Stomach (tissue), 9 donors: ENCODE results near the gene COL5A1. TPM values are rescaled to one million over a fixed set of nuclear protein-coding genes. Genes with fewer than 3 reads are reported as not detected.

Experiments
- DNase-seq, 2 donors: peaks; one replicate each; pipeline versions ENCODE4 v3.0.0 to v3.0.0-alpha.2; 2013 to 2019
- H3K27ac ChIP-seq, 5 donors: fragments of 200-600 bp in 4 of 5; sonication (generic) in 4 of 5; one replicate each; pipeline ENCODE4 v1.5.1; 2013 to 2019; ENCODE audit warnings: mild to moderate bottlenecking in 1 of 5, moderate library complexity in 1 of 5
- H3K27me3 ChIP-seq, 3 donors: fragments of 200-600 bp; sonication (generic); one replicate each; pipeline ENCODE4 v1.5.1; 2017 to 2019; ENCODE audit warnings: mixed run types in 1 of 3
- H3K36me3 ChIP-seq, 4 donors: fragments of 200-600 bp; sonication (generic); 1 replicate in 3 of 4; 2 replicates in 1 of 4; pipeline ENCODE4 v1.5.1; 2016 to 2019
- H3K4me1 ChIP-seq, 4 donors: fragments of 200-600 bp; sonication (generic); one replicate each; pipeline ENCODE4 v1.5.1; 2016 to 2019
- H3K4me3 ChIP-seq, 4 donors: fragments of 200-600 bp; sonication (generic) in 3 of 4; one replicate each; pipeline ENCODE4 v1.5.1; 2016 to 2019; ENCODE audit warnings: mild to moderate bottlenecking in 1 of 4
- H3K9me3 ChIP-seq, 4 donors: fragments of 200-600 bp; sonication (generic); one replicate each; pipeline ENCODE4 v1.5.1; 2016 to 2019
- EP300 ChIP-seq: sonication (generic); formaldehyde crosslinking; IDR thresholded peaks from one replicate; pipeline ENCODE4 v1.6.1; 2017; ENCODE audit warnings: antibody characterized with exemption
- POLR2A ChIP-seq, 4 donors: fragments of 450-650 bp; IDR thresholded peaks; one replicate each; pipeline ENCODE4 v1.6.1; 2016; ENCODE audit warnings: antibody characterized with exemption in 4 of 4, control low read depth in 2 of 4, mild to moderate bottlenecking in 1 of 4, moderate library complexity in 1 of 4
- POLR2AphosphoS5 ChIP-seq, 3 donors: sonication (generic); formaldehyde crosslinking; IDR thresholded peaks; one replicate each; pipeline ENCODE4 v1.6.1; 2016; ENCODE audit warnings: antibody characterized with exemption in 3 of 3
- WGBS, 5 donors: extraction: QIAGEN DNeasy Blood & Tissue Kit in 3 of 5; methylation state at CpG; one replicate each; pipeline versions ENCODE4 v1.1.5 to v1.1.7; 2013 to 2018; 5-methylcytosine and 5-hydroxymethylcytosine counted together
- intact Hi-C: fragments of 100-400 bp; cut with DNase I; formaldehyde crosslinking; loops from one replicate; pipeline ENCODE4 v1.15.1; 2023; ENCODE audit warnings: low total_unique reads
- polyA plus RNA-seq, 3 donors: library from polyadenylated mRNA; stranded (reverse); fragments of 200-250 nt; gene quantifications; one replicate each; pipeline ENCODE4 v1.2.3, GENCODE V29; 2013
- total RNA-seq, 5 donors: library from RNA; depleted of rRNA; stranded (reverse); fragments of >200 nt; gene quantifications; one replicate each; pipeline versions ENCODE4 v1.1.0 to v1.2.3, GENCODE V29; 2014 to 2016
- TF ChIP-seq, protein P1 (sequence below), 7 experiments: fragments of 450-650 bp in 4 of 7; fragments of 200-600 bp in 3 of 7; sonication (generic) in 3 of 7; IDR thresholded peaks; one replicate each; pipeline ENCODE4 v1.5.1; 2016 to 2019; ENCODE audit warnings: antibody characterized with exemption in 7 of 7, control low read depth in 2 of 7, mild to moderate bottlenecking in 1 of 7
- donor health status: healthy with polysubstance abuse.
- donor health status: Bipolar disorder and iron deficiency.
- donor health status: healthy.

COL5A1 gene
- total and polyA plus RNA-seq, 8 donors = 7.3 to 205 (median 26.4) TPM

GRCh38 chr9:134605966-134606357 is 35.6 kb upstream of the COL5A1 start:
- 74 to 82% (median 78%) methylated on average over 5 of the region's 5 CpGs for WGBS, 5 donors
- DNase-seq = no peak
- no peaks in the 10 kb centered on the region for H3K36me3 ChIP-seq

GRCh38 chr9:134606951-134607731 is 34.5 kb upstream of the COL5A1 start:
- peaks cover 0 to 6% (median 0%) of the 10 kb centered on the region in 4 donors for H3K4me1 ChIP-seq
- H3K36me3 ChIP-seq = no peaks in the 10 kb centered on the region
- TF ChIP-seq EP300 = no peak
- no peak for TF ChIP-seq POLR2A (IDR thresholded peaks at IDR 0.05)
- no peak for TF ChIP-seq POLR2AphosphoS5 (IDR thresholded peaks at IDR 0.05)
- TF ChIP-seq, protein P1, sequence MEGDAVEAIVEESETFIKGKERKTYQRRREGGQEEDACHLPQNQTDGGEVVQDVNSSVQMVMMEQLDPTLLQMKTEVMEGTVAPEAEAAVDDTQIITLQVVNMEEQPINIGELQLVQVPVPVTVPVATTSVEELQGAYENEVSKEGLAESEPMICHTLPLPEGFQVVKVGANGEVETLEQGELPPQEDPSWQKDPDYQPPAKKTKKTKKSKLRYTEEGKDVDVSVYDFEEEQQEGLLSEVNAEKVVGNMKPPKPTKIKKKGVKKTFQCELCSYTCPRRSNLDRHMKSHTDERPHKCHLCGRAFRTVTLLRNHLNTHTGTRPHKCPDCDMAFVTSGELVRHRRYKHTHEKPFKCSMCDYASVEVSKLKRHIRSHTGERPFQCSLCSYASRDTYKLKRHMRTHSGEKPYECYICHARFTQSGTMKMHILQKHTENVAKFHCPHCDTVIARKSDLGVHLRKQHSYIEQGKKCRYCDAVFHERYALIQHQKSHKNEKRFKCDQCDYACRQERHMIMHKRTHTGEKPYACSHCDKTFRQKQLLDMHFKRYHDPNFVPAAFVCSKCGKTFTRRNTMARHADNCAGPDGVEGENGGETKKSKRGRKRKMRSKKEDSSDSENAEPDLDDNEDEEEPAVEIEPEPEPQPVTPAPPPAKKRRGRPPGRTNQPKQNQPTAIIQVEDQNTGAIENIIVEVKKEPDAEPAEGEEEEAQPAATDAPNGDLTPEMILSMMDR (IDR thresholded peaks at IDR 0.05) = no peak
- peak in 1 of 2 donors; percentile 18 for DNase-seq
- peaks cover 0 to 15% (median 0%) of the 10 kb centered on the region in 3 donors for H3K27me3 ChIP-seq
- H3K27ac ChIP-seq = no peak overlapping the region
- no peak overlapping the region for H3K4me3 ChIP-seq
- intact Hi-C loops = no loop called here
- 80 to 88% (median 81%) methylated on average over 13 of the region's 13 CpGs for WGBS, 5 donors
- H3K9me3 ChIP-seq = no peaks in the 10 kb centered on the region

More at GRCh38 chr9:134605966-134606357, 35.6 kb upstream of the COL5A1 start:
- intact Hi-C loops = no loop called here
- H3K9me3 ChIP-seq = peaks cover 0 to 8% (median 0%) of the 10 kb centered on the region in 4 donors
- peaks cover 0 to 17% (median 8%) of the 10 kb centered on the region in 3 donors for H3K27me3 ChIP-seq
- H3K4me1 ChIP-seq = peaks cover 0 to 6% (median 0%) of the 10 kb centered on the region in 4 donors
- TF ChIP-seq, protein P1 (IDR thresholded peaks at IDR 0.05) = no peak
- no peak for TF ChIP-seq POLR2A (IDR thresholded peaks at IDR 0.05)
- no peak for TF ChIP-seq EP300
- no peak for TF ChIP-seq POLR2AphosphoS5 (IDR thresholded peaks at IDR 0.05)
- H3K27ac ChIP-seq = peak overlapping the region in 1 of 5 donors; percentile 37
- no peak overlapping the region for H3K4me3 ChIP-seq

- WGBS, 5 donors = 35 to 62% (median 52%) methylated on average over 4 of the region's 4 CpGs
- intact Hi-C loops = no loop called here
- peak in 1 of 2 donors; percentile 8 for DNase-seq
Measured at GRCh38 chr9:134607971-134608370, 33.6 kb upstream of the COL5A1 start.

GRCh38 chr9:134611046-134611445 is 30.6 kb upstream of the COL5A1 start:
- no peak overlapping the region for H3K4me3 ChIP-seq
- no peaks in the 10 kb centered on the region for H3K4me1 ChIP-seq
- WGBS, 5 donors = 77 to 89% (median 79%) methylated on average over 4 of the region's 4 CpGs
- intact Hi-C loops = no loop called here
- no peak for TF ChIP-seq POLR2A (IDR thresholded peaks at IDR 0.05)
- no peak for DNase-seq
- H3K27ac ChIP-seq = no peak overlapping the region
- H3K27me3 ChIP-seq = peaks cover 0 to 8% (median 0%) of the 10 kb centered on the region in 3 donors
- H3K9me3 ChIP-seq = peaks cover 0 to 18% (median 4%) of the 10 kb centered on the region in 4 donors
- H3K36me3 ChIP-seq = no peaks in the 10 kb centered on the region

More at GRCh38 chr9:134607971-134608370, 33.6 kb upstream of the COL5A1 start:
- no peak overlapping the region for H3K27ac ChIP-seq
- peaks cover 0 to 6% (median 0%) of the 10 kb centered on the region in 4 donors for H3K4me1 ChIP-seq
- no peaks in the 10 kb centered on the region for H3K36me3 ChIP-seq
- peaks cover 0 to 8% (median 0%) of the 10 kb centered on the region in 3 donors for H3K27me3 ChIP-seq
- H3K4me3 ChIP-seq = no peak overlapping the region
- TF ChIP-seq EP300 (no peak), POLR2AphosphoS5 (IDR thresholded peaks at IDR 0.05) (no peak), POLR2A (IDR thresholded peaks at IDR 0.05) (no peak)
- TF ChIP-seq, protein P1 (IDR thresholded peaks at IDR 0.05) = no peak
- peaks cover 0 to 7% (median 3%) of the 10 kb centered on the region in 4 donors for H3K9me3 ChIP-seq

GRCh38 chr9:134612309-134612708 is 29.3 kb upstream of the COL5A1 start:
- Histone ChIP-seq H3K4me3 (no peak overlapping the region), H3K27ac (no peak overlapping the region), H3K4me1 (no peaks in the 10 kb centered on the region), H3K9me3 (peaks cover 0 to 18% (median 4%) of the 10 kb centered on the region in 4 donors), H3K27me3 (peaks cover 0 to 8% (median 0%) of the 10 kb centered on the region in 3 donors), H3K36me3 (no peaks in the 10 kb centered on the region)
- DNase-seq = no peak
- no peak for TF ChIP-seq EP300
- TF ChIP-seq POLR2AphosphoS5 (IDR thresholded peaks at IDR 0.05) = no peak
- TF ChIP-seq, protein P1 (IDR thresholded peaks at IDR 0.05) = no peak
- no peak for TF ChIP-seq POLR2A (IDR thresholded peaks at IDR 0.05)
- intact Hi-C loops = no loop called here
- WGBS, 5 donors = 84 to 100% (median 89%) methylated on average over 1 of the region's 1 CpG
